ENCODE data around the gene KLC1.
"Not testable (repeated sequence)": the region's sequence is repeated elsewhere in the genome, so short reads cannot be mapped to it uniquely, and the experiment has no call there.

The KLC1 gene

DNA sequence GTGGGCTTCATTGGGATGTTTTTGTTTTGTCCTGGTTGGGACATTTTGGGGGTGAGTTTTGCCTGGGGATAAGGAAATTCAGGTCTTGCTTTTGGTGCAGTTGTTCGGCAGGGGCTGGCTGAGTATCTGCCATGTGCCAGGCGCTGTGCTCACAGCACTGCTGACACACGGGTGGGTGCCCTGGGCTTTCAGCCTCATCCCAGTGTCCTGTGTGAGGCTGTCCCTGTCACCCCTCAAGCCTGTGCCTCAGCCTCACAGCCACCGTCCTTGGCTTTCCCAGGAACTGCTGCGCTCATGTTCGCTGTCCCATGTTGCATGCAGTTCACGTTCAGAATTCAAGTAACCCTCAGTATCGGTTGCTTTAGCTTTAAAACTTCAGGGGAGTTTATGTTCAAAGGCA is 61.3 kb downstream of the KLC1 start:
- DNase-seq: no peak
- ATAC-seq: no peak

DNA sequence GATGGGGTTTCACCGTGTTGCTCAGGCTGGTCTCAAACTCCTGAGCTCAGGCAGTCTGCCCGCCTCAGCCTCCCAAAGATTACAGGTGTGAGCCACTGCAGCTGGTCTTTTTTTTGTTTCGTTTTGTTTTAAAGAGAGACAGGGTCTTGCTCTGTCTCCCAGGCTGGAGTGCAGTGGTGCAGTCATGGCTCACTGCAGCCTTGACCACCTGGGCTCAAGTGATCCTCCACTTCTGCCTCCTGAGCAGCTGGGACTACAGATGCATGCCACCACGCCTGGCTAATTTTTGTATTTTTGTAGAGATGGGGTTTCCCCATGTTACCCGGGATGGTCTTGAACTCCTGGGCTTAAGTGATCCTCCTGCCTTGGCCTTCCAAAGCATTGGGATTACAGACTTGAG is 62.6 kb downstream of the KLC1 start:
- not testable (repeated sequence) for DNase-seq, ATAC-seq

DNA sequence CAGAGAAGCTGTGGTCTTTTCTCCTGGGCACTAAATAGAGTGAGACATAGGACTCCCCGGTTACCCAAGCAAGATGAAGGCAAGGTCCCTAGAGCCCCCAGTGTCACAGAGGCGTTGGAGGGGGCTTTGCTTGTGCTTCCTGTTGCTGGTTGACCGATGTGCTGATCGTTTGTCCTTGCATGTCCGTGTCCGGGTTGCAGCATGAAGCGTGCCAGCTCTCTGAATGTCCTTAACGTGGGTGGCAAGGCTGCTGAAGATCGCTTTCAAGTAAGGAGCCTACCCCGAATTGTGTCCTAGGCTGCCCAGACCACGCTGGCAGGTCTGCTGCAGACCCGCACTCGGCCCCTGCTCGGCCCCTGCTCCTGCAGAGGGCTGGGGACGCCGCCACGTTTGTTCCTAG is 63.1 kb downstream of the KLC1 start:
- ATAC-seq (no peak), DNase-seq (no peak)

DNA sequence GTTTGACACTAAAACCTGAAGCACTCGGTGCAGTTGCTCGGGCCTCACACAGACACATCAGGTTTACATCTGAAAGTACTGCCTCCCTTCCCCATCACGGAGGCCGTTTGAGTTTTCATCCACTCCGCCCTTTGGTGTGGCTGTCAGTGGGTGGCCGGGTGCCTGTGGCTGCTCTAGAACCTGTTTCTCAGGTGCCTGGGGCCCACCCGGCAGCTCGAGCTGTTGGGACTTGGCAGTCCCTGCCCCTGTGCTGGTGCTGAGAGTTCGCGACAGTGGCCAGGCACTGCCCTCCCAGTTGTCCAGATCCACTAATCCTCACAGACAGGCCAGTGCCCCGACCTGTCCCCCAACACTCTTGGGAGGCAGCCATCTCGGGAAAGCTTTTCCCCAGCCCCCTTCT is 63.9 kb downstream of the KLC1 start:
- DNase-seq (no peak), ATAC-seq (no peak)

DNA sequence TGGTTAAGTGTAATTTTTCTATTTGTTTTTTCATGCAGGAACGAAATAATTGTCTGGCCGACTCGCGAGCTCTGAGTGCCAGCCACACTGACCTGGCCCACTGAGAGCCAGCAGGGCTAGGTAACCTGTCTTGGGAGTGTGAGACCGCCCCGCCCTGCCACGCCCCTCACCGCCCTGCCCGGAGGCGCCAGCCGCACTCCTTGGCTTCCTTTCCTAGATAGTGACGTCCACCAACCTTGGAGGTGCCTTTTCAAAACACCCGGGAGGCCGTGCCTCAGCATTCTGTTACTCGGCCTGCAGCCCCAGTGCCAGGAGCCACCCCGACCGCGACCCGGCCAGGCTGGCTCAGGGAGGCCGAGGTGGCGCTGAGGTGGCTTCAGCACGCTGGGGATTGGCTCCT is 64.5 kb downstream of the KLC1 start:
- no peak for ATAC-seq
- DNase-seq: no peak

DNA sequence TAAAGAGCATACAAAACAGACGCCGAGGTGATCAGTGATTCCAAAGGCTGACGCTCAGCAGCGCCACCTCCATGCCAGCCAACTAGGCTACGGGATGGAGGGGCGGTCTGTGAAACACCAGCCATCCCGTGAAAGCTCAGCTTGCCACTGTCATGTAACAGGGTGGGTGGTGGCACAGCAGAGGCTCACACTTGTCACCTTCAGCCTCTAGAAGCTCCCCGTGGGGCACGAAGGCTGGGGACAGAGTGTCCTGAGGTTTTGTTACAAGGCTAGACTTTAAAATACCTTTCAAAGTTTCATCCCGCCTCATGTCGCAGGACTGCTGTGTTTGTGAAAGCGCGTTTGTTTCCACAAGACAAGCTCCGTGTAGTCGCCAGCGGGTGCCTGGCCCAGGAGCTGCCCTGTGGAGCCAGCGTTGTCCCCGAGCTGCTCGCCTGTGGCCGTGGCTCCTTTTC is 65.6 kb downstream of the KLC1 start:
- ATAC-seq (no peak), DNase-seq (no peak)

DNA sequence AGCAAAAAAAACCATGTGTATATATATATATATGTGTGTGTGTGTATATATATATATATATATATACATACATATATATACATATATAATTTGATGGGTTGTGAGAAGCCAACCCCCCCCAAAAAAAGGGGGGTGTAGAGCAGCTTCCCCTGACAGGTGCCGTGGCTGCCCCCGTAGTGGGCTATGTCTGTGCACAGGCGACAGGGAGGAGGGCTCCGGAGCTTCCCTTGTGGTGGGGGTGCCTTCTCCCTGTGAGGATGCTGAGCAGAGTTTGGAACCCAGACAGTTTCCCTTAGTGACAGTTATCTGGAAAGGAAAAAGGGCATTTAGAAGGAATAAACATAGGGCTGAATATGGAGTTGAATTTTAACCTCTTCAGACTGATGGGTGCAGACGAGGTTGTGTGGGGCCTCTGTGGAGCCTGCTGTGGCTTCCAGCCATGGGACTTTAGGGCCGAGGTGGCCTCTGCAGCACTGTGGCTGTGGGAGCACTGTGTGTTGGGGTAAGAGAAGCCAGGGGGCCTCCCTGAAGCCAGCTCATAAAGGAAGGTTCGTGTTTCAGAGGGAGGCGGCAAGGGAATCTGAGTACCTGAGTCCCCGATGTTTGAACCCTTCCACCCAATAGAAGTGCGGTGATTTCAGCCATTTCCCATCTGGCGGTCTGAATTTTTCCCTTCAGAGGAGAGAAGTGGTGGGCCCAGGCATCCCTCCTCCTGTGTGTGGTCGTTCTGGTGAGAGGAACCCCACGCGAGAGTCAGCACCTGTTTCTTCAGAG is 66.5 kb downstream of the KLC1 start:
- ATAC-seq: no peak

DNA sequence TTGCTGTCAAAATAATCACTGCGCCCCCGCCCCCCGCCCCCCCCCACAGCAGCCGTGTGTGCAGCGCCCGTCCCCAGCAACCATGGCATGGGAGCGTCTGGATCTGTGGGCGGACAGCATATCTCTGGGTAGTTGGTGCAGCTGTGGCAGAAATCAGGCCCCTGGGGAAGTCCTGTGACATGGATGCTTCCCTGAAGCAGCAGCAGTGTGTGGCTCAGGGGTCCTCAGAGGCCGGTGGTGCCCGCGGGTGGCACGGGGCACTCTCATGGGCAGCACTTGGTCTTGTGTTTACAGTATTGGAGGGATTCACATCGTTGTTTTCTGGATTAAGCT is 67.0 kb downstream of the KLC1 start:
- no peak for ATAC-seq
- no peak for DNase-seq

More for the DNA sequence above, 66.5 kb downstream of the KLC1 start:
- no peak for DNase-seq

DNA sequence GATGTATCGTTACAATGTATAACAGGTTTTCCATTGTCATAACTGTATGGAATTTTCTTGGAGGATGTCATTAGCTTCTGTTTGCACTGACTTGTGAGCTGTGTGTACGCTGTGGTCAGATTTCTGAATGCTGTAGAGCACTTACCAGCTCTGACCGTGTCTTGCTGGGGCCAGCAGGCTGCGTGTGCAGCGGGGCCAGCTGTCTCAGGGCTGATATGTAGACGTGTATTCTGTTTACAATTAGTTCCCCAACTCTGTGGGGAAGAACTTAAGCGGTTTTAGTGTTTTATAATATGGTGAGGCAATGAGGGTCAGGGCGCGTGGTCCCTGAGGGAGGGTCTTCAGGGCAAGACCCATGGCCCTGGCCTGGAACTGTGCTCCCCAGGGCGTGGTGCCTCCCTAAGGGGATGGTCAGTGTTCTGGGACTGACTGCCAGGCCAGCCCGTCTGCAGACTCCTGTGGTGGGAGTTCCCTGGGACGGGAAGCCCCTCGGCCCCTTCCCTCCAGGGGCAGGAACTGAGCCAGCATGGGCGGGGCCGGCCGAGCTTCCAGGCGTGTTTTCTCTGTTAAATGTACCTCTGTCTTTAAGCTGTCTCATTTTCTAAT is 67.6 kb downstream of the KLC1 start:
- ATAC-seq: no peak
- no peak for DNase-seq

DNA sequence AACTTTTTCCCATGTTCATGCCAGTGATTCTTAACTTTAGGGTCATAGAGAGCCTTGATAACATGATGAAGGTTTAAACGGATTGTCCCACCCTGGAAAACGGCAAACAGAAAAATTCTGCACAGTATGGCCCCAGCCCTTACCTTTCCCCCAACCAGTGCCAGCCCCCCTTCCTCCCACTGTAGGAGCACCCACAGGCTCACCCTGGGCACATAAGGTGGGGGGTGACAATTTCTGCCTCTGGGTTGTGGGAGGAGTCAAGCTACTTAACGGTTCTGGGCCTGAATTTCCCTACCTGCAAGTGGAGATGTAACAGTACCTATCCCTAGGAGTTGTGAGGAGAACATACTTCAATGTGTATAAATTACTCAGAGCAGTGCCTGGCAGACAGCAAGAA is 68.2 kb downstream of the KLC1 start:
- no peak for DNase-seq
- no peak for ATAC-seq

DNA sequence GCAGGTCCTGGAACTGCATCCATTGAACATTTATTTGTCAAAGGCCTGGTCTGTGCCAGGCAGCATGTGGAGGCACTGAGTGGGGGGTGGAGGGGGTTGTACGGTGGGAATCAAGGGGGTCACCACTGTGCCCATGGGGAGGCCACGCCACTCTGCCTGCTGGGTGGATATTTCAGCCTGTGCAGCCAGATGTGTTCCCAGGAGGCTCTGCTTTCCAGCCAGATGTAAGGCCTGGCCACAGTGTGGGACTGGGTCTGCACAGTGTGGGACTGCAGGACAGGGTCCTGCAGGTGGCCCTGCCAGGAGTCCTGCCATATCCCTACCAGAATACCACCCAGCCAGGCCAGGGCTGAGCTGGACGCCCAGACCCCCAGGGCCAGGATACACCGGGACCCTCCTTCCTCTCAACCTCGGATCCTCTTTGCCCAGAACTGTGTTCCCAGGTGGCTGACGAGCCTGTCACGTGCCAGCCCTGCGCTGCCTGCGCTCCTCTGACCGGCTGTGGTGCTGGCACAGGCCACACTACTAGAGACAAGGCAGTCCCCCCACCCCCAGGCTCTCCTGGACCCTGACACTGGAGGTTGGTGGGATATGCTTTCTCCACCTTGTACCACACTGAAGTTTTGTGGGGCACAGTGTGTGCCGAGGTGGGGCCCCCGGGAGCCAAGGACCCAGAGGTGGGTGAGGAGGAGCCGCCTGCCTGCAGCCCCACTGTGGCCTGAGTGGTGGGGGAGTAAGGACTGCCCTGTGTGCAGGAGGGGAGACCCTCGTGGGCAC is 68.8 kb downstream of the KLC1 start:
- DNase-seq: no peak
- no peak for ATAC-seq

DNA sequence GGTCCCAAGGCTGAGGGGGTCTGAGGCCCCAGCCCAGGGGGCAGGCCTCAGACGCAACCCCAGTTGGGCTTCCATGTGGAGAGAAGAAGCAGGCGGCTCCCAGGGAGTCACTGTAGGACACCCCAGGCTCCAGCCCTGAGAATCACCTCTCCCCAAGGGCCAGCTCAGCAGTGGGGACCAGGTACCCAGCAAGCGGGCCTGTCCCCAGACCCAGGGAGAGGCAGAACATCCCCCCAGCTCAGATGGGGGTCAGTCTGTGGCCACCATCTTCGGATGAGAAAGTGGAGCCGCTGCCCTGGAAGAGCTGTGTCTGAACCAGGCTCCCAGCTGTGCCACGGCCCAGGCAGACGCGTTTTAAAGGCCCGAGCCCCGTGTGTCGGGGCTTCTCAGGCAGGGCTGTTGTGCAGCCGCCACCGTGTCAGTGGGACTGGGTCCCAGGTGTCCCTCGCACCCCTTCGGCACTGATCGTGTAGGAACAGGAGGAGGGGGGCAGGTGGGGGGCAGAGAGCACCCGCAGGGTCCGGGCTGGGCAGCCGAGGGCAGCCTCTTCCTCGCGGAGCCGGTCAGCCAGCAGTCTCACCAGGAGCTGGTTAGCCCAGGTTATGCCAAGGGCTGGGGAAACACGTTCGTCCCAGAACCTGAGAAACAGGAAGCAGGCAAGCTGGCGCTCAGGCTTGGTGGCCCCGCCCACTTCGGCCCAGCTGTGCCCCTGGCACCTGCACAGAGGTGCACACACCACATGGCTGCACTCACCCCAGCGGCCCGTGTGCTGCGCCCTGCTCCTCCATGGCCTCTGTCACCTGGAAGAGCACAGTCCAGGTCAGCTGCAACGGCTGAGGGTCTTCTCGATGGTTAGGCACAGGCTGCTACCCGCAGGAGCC is 69.6 kb downstream of the KLC1 start:
- no peak for DNase-seq
- no peak for ATAC-seq

DNA sequence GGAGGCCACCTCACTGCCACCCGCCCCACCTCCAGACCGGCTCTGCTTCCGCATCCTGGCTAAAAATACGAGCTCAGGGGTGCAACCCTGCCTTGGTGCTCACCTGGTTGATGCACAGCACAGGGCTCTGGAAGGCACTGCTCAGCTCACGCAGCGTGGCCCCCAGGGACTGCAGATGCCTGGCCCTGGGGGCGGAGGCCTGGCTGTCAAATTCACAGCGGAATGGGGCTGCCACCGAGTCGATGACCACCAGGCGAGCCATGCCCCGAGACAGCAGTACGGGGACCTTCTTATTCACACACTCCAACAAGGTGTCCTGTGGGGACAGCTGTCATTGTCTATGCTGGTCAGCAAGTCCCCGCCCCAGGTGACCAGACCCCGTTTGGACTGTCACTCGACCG is 70.2 kb downstream of the KLC1 start:
- ATAC-seq (no peak), DNase-seq (no peak)

DNA sequence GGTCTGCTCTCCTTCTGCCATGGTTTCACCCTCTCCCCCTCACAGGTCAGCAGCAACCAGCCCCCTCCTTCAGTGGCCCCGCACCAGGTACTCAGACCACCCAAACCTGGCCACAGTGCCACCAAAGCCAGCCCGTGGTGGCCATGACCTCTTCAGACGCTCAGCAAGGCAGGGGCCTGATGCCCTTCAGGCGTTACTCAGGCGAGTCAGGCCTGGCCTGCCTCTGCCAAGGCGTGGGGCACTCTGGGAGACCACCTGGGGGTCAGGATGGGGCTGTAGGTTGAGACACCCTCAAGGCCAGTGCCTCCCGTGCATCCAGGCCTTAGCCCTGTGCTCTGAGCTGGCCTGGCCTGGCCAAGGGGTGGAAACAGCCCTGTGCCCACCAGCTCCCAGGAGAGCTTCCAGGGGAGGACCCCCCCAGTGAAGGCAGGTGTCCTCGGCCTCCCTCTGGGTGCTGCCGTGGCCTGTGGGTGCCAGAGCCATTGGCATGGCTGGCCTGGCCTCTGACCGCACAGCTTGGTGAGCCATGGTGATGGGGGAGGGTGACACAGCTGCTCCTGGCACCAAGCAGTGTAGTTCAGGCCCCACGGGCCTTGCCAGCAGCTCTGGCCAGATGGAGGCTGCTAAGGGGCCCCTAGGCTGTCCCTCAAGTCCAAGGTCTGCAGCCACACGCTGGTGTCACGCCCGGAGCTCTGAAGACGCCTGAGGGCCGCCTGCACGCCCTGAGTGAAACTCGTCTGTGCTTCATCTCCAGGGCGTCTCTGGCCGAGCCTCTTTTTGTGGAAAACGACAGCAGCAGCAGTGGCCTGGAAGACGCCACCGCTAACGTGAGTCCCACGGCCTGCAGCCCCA is 71.1 kb downstream of the KLC1 start:
- no peak for DNase-seq
- ATAC-seq: no peak

DNA sequence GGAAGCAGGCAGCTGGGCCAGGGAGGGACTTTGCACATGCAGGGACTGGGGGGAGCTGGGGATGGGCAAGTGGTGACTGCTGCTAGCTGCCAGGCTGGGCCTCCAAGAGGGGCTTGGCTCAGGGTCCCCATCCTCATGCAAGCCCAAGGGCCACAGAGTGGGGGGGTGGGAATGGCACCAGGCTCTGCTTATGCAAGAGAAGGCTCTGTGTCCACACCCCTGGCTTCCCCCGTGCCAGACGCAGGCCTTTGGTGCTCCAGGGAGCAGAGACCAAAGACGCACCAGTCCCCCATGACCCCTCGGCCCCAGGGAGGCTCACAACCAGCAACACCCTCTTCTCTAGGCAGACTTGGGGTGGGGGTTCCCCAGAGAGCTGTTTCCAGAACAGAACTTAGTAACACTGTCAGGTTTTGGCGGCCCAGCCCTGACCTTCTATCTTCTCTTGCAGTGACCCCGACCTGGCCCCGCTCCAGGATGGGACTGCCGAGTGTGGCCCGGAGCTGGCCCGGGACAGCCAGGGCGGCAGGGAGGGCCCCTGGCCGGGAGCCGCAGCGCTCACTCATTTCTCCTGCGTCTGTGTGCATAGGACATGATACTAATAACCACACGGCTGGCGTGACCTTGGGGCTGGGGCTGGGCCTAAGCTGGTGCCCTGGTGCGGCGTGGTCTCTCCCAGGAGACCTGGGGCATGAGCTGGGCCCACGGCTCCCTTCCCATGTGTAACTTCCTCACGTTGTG is 71.9 kb downstream of the KLC1 start:
- ATAC-seq: no peak
- no peak for DNase-seq

DNA sequence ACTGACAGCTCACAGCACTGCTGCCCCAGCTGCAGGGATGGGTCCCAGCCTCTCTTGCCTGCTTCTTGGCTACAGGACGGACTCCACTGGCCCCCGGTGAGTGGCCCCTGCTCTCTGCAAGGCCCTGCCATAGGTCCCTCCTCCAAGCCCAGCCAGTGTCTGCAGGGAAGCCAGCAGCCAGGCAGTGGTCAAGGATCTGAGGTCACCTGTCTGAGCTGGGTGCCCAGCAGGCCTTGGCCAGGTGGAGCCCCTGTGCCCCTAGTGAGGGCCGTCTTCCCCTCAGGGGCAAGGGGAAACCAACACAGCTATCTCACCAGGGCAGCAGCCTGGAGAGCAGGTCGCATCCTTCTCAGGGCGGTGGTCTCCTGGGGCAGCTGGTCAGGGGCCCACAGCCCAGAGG is 73.1 kb downstream of the KLC1 start:
- no peak for ATAC-seq

DNA sequence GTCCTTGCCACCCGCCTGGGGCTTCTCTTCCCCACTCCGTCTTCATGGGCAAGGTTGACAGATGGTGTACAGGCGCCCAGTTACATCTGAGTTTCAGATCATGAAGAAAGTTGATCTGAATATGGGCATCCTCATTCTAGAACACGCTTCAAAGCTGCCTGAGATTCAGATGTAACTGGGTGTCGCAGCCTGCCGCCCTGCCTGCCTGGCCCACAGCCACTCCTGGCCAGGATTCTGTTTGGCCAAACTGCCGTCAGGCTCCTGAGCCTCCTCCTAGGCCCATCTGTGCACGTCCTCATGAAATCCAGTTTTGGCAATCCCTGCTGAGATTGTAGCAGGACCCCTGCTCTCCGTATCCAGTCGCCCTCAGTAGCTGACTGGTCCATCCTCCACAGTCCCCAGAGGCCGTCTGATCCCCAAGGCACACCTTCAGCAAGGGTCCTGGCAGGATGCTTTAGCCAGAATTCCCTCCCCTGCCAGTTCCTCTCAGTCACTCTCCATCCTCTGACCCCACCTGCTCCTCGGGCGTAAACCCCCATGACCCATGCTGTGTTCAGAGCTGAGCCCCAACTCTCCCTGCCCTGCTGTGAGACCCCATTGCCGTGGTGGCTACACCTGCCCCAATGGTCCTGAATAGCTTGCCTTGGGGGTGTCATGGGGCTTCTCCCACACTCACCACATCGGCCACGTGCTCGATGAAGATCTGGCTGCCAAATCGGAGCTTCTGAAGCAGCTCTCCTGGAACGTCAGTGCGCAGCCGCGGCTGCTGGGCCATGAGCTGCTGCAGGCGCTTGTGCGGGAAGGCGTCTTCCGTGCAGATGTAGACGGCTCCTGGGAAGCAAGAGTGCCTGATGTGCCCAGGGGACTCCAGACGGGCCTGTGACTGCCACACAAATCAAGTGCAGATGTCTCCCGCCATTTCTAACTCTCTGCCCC is 73.8 kb downstream of the KLC1 start:
- DNase-seq (no peak), ATAC-seq (no peak)

More for the DNA sequence above, 73.1 kb downstream of the KLC1 start:
- DNase-seq: no peak

DNA sequence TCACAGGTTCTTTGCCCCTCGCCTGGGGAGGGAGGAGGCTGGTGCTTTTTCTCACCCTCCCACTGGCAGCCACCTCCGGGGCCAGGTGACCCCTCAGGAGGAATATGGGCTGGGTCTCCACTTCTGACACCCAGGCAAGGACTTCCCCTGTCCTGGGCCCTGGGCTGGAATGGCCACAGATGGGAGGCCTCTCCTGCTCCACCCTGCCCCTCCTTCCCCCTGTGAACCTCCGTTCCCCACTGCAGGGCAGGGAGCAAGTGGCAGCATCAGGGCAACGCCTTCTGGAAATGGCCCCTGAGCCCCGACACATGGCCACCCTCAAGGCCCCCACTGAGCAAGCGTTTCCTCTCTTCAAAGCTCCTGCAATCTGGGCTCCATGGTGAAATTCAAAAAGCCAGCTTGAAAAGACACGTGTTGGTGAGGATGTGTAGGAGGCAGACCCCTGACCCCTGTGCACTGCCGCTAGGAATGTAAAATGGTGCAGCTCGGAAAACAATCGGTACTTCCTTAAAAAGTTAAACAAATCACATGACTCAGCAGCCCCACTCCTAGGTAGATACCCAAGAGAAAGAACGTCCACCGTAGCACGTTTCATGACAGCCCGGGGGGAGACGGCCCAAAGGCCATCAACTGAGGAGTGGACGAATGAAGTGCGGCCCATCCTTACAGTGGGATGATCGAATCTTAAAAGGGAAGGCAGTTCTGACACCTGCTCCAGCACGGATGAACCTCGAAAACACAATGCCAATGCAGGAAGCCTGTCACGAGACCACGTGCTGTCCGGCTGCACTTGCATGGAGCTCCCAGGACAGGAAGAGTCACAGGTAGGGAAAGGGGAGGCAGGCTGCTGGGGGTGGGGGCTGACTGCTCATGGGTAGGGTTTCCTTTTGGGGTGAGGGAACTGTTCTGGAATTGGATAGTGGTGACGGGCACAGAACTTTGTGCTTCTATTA is 74.7 kb downstream of the KLC1 start:
- ATAC-seq (no peak), DNase-seq (no peak)
